GM19025 (cell line): Measurements from ENCODE around the gene SMIM38.

ENCODE experiments used
- ATAC-seq: cut with Tn5 transposase; IDR thresholded peaks from one replicate; pipeline ENCODE4 v1.9.1; 2021; ENCODE audit warnings: mild to moderate bottlenecking, low read depth, moderate library complexity; ENCODE audit not compliant: unreplicated experiment

SMIM38 gene

DNA sequence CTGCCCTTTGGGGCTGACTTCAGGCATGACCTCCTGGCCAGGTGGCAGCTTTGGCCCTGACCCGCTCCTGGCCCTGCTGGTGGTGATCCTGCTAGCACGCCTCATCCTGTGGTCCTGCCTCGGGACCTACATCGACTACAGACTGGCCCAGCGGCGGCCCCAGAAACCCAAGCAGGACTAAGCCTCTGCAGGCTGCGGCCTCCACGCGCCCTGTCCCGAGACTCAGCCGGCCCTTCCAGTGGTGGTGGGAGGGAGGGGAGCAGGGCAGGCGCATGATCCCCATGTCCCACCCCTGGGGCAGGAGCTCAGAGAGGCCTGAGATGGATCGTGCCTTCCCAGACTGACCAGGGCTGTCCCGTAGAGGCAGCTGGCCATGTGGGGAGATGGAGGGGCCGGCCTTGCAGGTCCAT, 2.1 kb downstream of the SMIM38 start:
- ATAC-seq: no peak

DNA sequence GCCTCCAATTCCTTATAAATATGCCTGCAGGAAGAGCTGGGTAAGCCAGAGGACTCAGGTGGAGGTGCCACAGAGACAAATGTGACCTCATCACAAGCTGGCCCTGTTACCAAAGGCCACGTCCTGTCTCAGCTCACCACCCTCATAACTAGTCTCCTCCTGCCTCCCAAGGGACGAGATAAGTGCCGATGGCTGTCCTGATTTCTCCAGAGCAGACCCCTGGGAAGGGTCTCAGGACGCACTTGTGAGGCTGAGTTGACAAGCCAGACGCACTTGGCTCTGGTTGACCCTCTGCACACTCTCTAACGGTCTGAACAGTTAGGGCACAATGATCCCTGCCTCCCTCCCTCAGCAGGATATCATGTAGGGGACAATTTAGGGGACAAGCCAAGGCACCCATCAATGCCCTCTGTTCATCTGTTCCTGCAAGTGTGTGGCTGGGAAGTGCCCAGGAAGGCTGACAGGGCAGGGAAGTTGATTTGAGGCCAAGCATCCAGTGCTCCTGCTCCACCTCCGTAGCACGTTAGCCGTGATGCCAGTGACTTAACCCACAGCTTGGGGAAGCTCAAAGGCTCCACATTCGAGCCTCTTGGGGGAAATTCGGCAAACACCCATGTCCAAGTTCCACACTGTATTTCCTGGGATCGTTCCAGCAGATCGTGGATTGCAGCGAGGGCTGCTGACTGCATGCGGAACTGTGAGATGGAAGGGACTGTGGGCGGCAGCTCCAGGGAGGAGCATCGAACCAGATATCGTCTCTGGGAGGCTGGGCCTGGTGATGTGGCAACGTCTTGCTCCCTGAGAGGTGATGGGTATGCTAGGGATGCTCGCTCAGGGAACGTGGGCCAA, 2.8 kb downstream of the SMIM38 start:
- no peak for ATAC-seq

DNA sequence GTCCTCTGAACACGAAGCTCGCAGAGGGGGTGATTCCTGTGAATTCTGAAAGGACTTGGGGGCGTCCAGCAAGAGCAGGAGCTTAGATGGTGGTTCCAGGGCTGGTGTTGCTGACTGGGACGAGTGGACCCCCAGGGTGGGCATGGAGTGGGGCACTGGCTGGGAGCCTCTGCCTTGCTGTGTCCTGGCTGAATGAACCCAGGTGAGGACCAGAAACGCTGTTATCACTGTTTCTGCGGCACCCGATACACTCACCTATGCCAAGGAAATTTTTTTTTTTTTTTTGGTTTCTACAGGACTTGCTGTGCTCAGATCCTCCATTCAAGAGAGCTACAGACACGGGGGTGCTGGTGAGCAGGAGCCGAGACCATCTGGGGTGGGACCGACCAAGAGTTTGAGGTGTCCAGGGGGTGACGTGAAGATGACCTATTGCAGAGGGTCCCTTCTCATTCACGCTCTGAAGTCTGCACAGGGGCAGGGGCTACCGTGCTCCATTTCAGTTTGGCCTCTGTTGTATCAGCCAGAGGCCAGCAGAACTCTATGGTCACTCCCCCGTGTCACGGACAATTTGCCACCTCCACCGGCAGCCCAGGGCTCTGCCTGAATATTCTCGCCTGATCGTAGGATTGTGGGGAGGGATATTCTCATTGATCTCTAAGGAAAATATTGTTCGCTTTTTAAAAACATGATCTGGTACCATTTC, 3.6 kb downstream of the SMIM38 start:
- ATAC-seq: no peak

DNA sequence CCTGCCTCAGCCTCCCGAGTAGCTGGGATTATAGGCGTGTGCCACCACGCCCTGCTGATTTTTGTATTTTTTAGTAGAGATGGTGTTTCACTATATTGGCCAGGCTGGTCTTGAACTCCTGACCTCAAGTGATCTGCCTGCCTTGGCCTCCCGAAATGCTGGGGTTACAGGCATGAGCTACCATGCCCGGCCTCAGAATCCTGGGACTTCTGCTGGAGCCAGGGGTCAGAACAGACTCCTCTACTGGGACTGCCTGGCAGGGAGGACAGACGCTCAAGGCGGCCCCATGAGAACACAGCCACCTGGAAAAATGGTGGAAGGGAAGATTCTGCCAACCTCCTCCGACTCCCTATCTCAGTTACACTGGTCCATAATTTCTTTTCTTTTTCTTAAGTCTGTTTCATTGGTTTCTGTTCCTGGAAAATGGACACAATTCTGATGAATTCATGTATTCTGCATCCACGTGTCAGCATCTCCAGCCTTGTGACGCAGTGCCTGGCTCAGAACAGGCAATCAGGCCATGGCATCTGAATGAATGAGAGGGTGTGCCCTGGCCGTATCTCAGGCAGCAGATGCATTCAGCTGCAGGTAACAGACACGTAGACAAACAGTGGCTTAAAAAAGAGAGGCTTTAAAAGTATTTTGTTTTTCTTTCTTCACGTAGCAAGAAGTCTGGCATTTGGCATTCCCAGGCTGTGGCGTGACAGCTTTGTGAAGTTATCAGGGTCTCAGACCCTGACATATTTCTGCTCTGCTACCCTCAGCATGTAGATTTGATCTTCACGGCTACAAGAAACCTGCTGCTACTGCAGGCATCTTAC, 4.8 kb downstream of the SMIM38 start:
- no peak for ATAC-seq

DNA sequence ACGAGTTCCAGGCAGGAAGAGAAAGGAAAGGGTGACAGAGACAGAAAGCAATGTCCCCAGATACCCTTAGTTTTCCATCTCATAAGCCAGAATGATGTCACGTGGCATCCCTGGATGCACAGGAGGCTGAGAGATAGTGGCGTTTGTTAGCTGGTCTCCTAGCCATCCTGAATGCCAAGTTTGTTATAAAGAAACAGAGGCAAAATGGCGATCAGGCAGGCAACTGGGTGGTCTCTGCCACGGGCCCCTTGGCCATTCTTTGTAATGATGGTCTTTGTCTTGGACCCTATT, 5.3 kb downstream of the SMIM38 start:
- ATAC-seq: no peak

DNA sequence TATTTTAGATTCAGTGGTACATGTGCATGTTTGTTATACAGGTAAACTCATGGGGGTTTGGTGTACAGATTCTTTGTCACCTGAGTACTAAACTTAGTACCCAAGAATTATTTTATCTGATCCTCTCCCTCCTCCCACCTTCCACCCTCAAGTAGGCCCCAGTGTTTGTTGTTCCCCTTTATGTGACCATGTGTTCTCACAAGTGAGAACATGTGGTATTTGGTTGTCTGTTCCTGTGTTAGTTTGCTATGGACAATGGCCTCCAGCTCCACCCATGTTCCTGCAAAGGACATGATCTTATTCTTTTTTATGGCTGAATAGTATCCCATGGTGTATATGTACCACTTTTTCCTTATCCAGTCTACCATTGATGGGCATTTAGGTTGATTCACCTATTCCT, 6.8 kb downstream of the SMIM38 start:
- ATAC-seq: no peak

DNA sequence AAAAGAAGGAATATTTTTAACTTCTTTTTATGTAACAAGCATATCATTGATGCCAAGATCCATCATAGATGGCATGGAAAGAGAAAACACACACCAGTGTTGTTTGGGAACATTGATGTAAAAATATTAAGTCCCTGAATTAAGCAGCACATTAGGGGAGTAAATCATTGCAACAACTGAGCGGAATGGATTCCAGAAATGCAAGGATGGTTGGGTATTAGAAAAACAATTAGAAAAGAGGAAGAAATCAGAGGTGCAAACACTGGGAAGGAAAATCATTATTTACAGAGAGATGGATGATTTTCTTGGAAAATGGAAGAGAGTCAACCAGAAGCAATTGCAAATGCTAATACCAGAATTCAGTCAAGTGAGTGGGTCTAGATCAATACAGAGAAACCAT, 8.1 kb downstream of the SMIM38 start:
- ATAC-seq: no peak

DNA sequence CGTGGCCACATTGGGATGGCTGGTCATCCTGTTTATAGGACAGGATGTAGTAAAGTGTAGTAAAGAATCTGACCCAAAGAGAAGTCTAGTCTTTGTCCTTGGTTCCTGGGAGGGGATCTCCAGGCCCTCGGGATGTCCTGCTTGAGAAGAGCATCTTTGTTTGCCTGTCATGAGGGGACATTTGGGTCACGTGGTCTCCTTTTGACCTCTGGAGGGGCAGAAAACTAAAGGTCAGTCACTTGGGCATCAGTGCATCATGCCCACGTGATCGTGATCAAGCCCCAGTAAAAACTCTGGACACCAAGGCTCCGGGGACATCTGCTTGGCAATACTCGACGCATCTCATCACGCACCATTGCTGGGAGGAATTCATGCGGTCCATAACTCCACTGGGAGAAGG, 9.1 kb downstream of the SMIM38 start:
- ATAC-seq: no peak

DNA sequence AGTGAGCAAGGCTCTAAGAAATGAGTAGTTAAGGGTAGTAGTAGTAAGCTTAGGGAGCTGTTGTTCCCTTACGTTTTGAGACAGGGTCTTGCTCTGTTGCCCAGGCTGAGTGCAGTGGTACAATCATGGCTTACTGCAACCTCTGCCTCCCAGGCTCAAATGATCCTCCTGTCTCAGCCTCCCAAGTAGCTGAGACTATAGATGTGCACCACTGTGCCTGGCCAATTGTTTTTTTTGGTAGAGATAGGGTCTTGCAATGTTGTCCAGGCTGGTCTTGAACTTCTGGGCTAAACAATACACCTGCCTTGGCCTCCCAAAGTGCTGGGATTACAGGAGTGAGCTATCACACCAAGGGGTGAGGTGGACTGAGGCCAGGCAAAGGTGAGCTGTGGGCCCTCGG, 10.0 kb downstream of the SMIM38 start:
- ATAC-seq: no peak

DNA sequence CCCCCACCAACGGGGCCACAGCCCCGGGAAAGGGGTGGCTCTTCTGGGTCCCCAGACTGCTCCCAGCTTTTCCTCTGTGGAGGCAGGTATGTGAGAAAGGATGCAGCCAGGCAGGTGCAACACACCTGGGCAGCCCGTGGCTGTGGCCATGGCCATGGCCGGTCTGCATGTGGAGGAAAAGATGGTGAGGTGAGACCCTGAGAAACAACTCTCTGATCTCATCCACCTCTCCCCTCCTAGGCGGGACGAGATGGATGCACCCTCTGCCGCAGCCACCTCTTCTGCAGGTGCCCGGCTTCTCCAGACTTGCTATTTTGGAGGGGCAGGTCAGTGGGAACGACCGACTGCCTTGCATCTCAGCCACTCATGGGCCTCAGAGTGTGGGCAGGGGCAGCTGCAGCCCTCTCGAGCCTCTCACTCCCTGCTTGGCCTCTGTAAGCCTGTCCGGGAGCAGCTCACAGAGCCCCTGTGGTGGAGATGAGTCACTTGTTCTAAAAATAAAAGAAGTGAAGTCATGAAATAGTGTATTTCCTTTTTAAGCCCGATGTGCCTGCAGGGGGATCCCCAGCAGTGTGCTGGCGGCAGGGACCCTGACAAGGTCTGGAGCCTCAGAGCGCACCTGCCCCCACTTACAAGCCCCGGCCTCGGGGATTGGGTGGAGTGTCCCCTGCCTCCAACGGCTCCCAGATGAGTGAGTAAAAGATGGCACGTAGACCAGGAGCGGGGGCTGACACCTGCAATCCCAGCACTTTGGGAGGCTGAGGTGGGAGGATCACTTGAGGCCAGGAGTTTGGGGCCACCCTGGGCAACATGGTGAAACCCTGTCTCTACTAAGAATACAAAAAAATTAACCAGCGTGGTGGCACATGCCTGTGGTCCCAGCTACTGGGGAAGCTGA, 10.7 kb downstream of the SMIM38 start:
- ATAC-seq: peak; percentile 90

DNA sequence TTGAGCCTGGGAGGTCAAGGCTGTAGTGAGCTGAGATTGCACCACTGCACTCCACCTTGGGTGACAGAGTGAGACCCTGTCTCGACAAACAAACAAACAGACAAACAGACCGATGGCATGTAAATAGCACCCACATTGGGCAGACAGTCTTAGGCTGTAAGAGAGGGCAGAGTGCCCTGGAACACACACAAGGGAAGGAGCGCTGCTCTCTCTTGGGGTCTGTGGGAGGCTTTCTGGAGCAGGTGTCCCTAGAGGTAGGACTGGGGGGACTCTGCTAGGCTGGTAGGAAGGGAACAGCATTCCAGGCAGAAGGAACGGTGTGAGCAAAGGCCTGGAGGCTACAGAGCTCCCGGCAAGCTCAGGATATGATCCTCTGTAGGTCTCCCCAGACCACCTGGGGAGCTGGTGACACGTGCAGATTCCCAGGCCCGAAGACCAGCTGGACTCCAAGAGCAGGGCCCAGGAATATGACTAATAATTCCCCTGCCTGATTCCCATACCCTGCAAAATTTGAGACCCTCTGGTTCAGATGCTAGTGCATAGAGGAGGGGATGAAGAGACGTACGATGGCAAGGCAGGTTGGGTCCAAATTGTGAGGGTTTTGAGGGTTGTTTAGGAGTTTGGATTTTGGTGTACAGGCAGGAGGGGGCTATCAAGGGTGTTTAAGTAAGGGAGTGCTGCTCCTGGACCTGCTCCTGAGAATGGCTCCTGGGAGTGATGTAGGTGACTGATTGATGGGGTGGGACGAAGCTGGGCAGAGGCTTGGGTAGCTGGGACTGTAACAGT, 11.6 kb downstream of the SMIM38 start:
- ATAC-seq: no peak

DNA sequence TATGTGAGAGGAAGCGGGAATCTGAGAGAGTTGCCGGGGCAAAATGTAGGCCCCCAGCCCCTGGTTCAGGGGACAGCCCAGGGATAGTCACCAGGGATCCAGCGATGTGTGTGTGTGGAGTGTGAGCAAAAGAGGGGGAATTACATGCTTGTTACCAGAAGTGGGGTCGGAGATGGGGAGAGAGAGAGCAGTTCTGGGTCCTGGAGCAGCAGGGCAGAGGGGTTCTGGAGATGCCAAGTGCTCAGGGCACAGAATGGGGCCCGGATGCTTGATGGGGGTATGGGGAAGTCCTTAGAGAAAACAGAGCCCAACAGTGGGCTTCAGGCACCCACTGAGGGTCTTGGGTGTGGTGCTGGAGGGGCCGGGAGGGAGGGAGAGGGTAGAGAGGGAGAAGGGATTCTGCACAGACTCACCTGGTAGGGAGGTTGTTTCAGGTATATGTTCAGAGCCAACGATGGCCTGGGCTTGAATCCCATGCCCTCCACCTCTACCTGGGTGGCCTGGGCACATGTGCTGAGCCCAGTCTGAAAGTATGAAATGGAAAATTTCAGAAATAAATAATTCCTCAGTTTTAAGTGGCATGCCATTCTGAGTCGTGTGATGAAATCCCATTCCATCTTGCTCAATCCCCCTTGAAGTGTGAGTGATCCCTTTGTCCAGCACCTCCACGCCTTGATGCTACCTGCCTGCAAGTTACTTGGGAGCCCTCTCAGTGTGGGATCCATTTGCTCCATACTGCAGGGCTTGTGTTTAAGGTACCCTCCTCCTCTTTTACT, 12.4 kb downstream of the SMIM38 start:
- no peak for ATAC-seq

DNA sequence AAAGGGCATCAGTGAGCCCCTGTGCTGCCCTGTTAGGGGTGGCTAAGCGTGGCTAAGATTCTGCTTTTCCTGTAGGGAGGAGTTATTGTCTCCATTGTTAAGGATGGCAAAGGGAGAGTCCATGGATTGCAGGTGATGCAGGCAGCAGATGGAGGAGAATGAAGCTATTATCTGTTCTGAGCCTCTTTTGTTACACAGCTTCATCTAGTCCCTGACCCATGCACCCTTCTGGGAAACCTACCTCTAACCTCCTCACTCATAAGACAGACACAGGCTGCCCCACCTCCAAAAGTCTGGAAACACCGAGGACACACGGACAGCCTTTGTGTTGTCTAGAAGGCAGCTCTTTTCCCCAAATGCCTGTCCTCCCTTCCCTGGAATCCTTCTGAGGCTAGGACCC, 13.7 kb downstream of the SMIM38 start:
- no peak for ATAC-seq

DNA sequence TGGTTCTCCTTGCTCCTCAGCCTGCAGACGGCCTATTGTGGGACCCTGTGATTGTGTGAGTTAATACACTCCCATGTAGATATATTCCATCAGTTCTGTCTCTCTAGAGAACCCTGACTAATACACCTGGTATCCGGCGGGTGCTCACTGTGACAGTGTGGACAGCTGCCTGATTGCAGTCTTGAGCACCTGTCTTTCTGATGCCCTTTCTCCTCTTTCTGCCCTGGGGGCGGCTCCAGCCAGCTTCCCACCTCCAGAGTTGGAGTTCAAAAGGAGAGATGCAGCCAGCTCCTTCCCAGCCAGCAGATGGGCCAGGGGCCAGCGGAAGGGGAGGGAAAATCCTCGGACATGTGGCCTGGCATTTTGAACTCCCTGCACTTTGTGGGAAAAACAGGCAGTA, 15.0 kb downstream of the SMIM38 start:
- ATAC-seq: no peak

DNA sequence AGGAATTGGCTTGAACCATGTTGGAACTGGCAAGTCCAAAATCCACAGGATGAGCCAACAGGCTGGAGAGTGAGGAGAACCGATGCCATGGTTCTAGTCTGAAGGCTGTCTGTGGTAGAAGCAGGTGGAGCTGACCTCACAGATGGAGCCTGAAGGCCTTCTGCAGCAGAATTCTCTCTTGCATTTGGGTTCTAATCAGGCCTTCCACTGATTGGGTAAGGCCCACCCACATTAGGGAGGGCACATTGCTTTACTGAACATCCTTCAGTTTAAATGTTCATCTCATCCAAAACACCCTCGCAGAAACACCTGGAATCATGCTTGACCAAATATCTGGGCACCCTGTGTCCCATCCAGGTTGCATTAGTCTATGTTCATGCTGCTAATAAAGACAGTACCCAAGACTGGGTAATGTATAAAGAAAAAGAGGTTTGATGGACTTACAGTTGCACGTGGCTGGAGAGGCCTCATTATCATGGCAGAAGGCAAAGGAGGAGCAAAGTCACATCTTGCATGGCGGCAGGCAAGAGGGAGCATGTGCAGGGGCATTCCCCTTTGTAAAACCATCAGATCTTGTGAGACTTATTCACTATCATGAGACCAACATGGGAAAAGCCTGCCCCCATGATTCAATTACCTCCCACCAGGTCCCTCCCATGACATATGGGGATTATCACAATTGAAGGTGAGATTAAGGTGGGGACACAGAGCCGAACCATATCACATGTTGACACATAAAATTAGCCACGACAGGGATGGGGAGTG, 15.9 kb downstream of the SMIM38 start:
- no peak for ATAC-seq

DNA sequence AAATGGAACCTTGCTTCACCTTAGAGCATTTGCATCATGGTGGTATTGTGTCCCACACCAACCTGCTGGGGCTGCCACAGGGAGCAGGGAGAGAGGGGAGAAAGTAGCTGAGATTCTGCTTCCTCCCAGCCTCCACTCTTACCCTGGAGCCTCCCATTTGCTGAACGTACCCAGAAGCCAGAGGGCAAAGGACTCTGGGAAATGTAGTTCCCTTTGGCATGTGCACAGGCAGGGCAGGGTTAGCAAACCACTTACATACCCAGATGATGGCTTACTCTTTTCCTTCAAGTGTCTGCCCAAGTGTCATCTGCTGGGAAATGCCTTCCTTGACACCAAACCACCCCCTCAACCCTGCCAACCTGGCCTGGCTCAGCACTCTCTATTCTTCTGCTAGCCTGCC, 16.9 kb downstream of the SMIM38 start:
- ATAC-seq: no peak

DNA sequence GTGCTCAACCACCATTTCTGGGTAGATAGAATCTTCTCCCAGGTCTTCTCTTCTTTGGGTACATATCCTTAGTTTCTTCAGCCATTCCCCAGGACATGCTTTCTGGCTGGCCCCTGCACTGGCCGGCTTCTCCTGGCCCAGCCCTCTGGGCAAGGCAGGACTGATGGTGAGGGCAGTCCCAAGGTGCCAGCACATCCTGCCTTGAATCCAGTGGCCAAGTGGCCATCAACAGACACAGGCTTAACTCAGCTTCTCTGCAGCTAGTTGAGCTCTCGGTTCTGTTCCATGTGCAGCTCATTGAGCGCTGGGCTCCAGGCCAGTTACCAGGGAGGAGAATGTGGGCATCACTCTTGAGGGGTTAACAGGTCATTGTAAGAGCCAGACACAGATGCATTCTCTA, 17.6 kb downstream of the SMIM38 start:
- no peak for ATAC-seq

DNA sequence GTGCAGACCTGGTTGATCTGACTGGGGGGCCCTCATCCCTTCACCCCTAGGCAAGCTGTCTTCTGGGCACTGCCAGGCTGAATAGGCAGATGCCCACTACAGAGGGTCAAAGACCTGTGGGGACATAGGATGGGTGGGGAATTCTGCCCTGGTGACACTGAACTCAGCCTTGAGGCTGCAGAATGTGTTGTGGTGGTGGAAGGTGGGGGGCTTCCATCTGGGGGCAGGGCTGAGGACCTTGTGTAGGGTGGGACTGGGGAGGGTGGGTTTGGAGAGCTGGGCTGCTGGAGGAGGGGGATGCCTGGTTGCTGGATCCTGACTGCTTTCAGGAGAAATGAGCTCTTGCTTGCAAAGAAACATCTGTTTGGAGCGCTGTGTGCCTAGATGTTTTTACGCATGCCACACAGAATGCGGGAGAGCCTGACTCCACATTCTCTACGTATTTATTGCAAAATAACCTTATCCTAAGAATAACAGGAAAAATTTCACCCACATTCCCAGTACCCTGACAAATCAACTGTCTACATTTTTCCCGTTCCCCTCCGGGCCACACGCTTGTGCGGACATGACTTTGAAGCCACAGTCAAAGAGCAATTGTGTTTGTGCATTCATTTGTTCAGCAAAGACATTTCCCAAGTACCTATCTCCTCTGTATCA, 18.3 kb downstream of the SMIM38 start:
- ATAC-seq: no peak
